GM13976 (cell line): ENCODE measurements around the gene PIM1.

Source experiments
- DNase-seq: peaks from one replicate; pipeline ENCODE4 v3.0.0; 2012; ENCODE audit warnings: low spot score
- in situ Hi-C: fragments of 300-500 bp; cut with MboI; formaldehyde crosslinking; loops from one replicate; pipeline ENCODE4 v1.12.0; 2022; ENCODE audit warnings: low sequenced_read_pairs, mixed read lengths, inconsistent platforms; ENCODE audit not compliant: unreplicated experiment
- TF ChIP-seq, protein P1 (sequence below): IDR thresholded peaks from 2 replicates; pipeline ENCODE4 v1.5.1; 2012; ENCODE audit warnings: borderline replicate concordance, mild to moderate bottlenecking; ENCODE audit not compliant: insufficient read depth; ENCODE audit errors: extremely low read depth, missing control alignments, control extremely low read depth

Gene PIM1

DNA sequence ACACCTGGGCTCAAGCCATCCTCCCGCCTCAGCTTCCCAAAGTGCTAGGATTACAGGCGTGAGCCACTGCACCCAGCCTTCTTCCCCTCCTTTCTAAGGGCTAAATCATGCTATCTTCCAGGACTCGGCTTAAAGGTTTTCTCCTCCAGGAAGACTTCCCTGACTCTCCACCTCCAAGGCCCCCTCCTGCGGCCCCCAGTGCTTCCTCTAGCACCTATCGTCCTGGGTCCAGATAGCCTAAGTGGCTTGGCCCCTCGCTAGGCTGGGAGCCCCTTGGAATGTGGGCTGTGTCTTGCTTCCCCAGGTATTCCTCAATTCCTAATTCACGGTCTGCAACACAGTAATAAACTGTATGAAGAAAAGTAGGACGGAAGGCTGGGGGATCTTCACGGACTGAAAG lies 36.7 kb downstream of the PIM1 start:
- TF ChIP-seq, protein P1, sequence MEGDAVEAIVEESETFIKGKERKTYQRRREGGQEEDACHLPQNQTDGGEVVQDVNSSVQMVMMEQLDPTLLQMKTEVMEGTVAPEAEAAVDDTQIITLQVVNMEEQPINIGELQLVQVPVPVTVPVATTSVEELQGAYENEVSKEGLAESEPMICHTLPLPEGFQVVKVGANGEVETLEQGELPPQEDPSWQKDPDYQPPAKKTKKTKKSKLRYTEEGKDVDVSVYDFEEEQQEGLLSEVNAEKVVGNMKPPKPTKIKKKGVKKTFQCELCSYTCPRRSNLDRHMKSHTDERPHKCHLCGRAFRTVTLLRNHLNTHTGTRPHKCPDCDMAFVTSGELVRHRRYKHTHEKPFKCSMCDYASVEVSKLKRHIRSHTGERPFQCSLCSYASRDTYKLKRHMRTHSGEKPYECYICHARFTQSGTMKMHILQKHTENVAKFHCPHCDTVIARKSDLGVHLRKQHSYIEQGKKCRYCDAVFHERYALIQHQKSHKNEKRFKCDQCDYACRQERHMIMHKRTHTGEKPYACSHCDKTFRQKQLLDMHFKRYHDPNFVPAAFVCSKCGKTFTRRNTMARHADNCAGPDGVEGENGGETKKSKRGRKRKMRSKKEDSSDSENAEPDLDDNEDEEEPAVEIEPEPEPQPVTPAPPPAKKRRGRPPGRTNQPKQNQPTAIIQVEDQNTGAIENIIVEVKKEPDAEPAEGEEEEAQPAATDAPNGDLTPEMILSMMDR = no peak
- in situ Hi-C loops = loop anchor here (10.0 to 25.0 kb wide), 2 partner anchors 332 to 444 kb away; partner anchors contain the start of gene PPIL1
- no peak for DNase-seq

DNA sequence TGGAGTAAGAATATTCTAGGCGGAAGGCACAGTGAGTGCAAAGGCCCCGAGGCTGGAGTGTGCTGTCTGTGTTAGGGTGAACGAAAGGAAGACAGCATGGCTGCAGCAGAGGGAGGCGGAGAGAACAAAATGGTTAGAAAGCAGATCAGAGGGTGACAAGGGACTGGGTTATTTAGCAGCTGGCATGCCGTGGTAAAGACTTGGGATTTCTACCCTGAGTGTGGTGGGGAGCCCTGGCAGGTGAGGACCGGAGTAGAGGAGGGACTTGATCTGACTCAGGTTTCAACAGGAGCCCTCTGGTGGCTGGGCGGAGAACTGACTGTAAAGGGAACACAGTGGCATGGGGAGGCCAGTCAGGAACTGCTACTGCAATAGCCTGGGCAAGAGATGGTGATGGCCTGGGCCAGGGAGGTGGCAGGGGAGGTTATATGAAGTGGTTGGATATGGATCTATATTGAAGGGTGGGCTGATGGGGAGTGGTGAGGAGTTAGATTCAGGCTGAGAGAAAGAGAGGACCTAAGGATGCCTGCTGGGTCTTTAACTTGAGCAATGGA lies 38.0 kb downstream of the PIM1 start:
- peak; percentile 76 for DNase-seq
- in situ Hi-C loops = loop anchor here (10.0 to 25.0 kb wide), 2 partner anchors 333 to 446 kb away; partner anchors contain the start of gene PPIL1
- TF ChIP-seq, protein P1 = peak; percentile 65

DNA sequence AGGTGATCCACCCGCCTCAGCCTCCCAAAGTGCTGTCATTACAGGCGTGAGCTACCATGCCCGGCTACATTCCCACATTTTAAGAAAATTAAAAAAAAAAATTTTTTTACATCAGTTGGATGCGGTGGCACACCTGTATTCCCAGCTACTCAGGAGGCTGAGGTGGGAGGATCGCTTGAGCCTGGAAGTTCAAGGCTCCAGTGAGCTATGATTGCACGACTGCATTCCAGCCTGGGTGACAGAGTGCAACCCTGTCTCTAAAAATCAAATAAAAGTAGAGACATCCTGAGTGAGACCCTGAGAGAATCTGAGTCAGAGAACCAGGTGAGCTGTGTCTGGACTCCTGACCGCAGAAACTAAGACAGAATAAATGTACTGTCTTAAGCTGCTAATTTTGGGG lies 38.8 kb downstream of the PIM1 start:
- TF ChIP-seq, protein P1 = no peak
- no peak for DNase-seq
- in situ Hi-C loops = loop anchor here (10.0 to 25.0 kb wide), 2 partner anchors 334 to 446 kb away; partner anchors contain the start of gene PPIL1

DNA sequence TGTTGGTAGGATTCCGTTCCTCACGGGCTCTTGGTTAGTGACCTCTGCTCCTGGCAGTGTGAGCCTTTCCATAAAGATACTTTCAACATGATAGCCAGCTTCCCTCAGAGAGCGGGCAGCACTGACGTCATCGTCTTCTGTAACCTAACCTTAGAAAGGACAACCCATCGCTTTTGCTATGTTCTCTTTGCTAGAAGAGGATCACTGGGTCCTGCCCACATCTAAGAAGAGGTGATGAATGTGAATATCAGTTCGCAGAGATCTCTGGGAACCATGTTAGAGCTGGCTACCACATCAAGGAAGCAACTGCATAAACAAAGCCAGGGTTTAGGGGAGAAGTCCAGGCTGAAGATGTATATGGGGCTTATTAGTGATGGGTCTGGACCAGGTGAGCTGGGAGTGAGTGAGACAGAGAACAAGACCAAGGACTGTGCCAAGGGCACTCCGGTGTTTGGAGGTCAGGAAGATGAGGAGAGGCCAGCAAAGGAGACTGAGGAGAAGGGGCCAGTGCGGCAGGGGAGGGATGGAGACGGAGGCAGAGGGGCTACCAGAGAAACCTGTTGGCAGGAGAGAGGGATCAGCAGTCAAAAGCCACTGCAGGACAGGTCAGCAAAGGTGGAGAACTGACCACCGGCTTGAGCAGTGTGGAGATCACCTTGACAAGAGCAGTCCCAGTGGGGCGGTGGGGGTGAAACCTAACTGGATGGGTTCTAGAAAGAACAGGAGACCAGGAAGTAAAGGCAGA lies 39.7 kb downstream of the PIM1 start:
- in situ Hi-C loops = loop anchor here (10.0 to 25.0 kb wide), 3 partner anchors 185 to 447 kb away; partner anchors contain the start of gene PPIL1
- TF ChIP-seq, protein P1 = no peak
- no peak for DNase-seq

DNA sequence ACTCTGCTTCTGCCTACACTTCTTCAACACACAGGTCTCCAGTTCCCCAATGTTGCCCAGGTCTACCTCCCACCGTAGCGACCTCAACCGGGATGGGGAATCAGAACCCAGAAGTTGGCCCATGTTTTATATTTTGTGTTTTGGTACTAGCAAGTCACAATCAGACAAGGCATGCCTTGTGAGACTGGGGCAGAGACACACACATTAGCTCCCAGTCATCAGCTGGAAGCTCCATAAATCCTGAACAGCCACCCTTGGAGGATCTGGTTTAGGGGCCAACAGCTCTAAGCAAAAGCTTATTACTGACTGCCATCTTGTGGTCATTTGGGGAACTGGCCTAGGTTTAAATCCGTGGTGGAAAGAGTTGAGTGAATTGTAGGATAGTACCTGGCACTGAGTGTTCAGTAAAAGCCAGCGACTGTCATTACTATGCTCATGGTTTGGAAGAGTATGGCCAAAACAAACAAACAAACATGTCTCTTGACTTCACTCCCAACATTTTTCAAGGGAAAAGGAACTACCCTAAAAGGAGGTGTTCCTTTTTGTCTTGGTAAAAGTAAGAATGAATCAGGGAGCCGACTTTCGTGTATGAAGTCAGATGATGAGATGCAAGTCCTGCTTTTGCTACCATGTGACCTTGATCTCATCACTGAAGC lies 40.5 kb downstream of the PIM1 start:
- in situ Hi-C loops = loop anchor here (10.0 to 25.0 kb wide), 2 partner anchors 186 to 448 kb away; no protein-coding TSS in a partner anchor
- TF ChIP-seq, protein P1 = peak; percentile 84
- peak; percentile 73 for DNase-seq

DNA sequence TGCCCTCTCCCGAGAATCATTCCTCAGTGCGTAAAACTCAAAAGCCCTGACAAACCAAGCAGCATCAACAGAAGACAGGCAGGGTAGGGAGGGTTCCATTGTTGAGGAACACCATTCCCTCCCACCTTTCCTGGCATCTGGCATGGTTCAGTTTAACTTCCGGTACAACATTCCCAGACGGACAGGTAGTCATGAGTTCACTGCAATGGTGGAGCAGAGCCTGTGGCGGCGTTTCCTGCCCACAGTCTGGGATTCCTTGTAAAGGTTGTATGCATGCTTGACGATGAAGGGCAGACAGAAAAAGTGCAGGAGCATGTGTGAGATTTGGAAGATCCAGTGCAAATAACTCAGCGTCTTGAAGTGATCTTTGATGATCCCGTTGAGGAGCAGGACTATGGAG lies 42.3 kb downstream of the PIM1 start:
- no peak for DNase-seq
- TF ChIP-seq, protein P1 = no peak
- in situ Hi-C loops = loop anchor here (10.0 to 25.0 kb wide), 2 partner anchors 187 to 450 kb away; no protein-coding TSS in a partner anchor
